Heart right ventricle (tissue), 16 donors: Measurements from ENCODE around the gene HMBS. TPM values are rescaled to one million over a fixed set of nuclear protein-coding genes. Genes with fewer than 3 reads are reported as not detected.

Source experiments
- ATAC-seq, 8 donors: fragments of 200-7000 bp; cut with Tn5 transposase; one replicate each; pipeline ENCODE4 v1.9.1; 2020; ENCODE audit warnings: mild to moderate bottlenecking in 8 of 8, moderate library complexity in 8 of 8, moderate number of reproducible peaks in 1 of 8
- DNase-seq, 2 donors: peaks; one replicate each; pipeline ENCODE4 v3.0.0-alpha.2; 2020
- H3K27ac ChIP-seq, 10 donors: fragments of 200-600 bp; sonication (generic) in 2 of 10; one replicate each; pipeline versions ENCODE4 v1.5.0 to v1.8.0; 2020 to 2022; ENCODE audit warnings: mild to moderate bottlenecking in 3 of 10
- H3K27me3 ChIP-seq, 7 donors: fragments of 200-600 bp; one replicate each; pipeline ENCODE4 v1.8.0; 2021 to 2022; ENCODE audit warnings: mild to moderate bottlenecking in 2 of 7
- H3K36me3 ChIP-seq, 9 donors: fragments of 200-600 bp; sonication (generic) in 1 of 9; one replicate each; pipeline versions ENCODE4 v1.5.0 to v1.8.0; 2020 to 2022; ENCODE audit warnings: mild to moderate bottlenecking in 2 of 9
- H3K4me1 ChIP-seq, 9 donors: fragments of 200-600 bp; sonication (generic) in 1 of 9; one replicate each; pipeline versions ENCODE4 v1.5.0 to v1.8.0; 2020 to 2022; ENCODE audit warnings: mild to moderate bottlenecking in 4 of 9
- H3K4me3 ChIP-seq, 10 donors: fragments of 200-600 bp; sonication (generic) in 2 of 10; one replicate each; pipeline versions ENCODE4 v1.5.0 to v1.8.0; 2020 to 2022; ENCODE audit warnings: mild to moderate bottlenecking in 7 of 10, moderate library complexity in 2 of 10
- H3K9me3 ChIP-seq, 11 donors: fragments of 200-600 bp in 10 of 11; sonication (generic) in 2 of 11; one replicate each; pipeline versions ENCODE4 v1.5.0 to v1.8.0; 2013 to 2022; ENCODE audit warnings: mild to moderate bottlenecking in 2 of 11, control low read depth in 1 of 11, moderate library complexity in 1 of 11
- CTCF ChIP-seq, 9 donors: fragments of 200-600 bp; sonication (generic) in 2 of 9; IDR thresholded peaks; one replicate each; pipeline versions ENCODE4 v1.5.0 to v1.8.0; 2021 to 2022; ENCODE audit warnings: antibody characterized with exemption in 9 of 9, mild to moderate bottlenecking in 5 of 9, moderate library complexity in 1 of 9
- WGBS, 2 donors: extraction: QIAGEN DNeasy Blood & Tissue Kit; methylation state at CpG; one replicate each; pipeline ENCODE4 v1.1.7; 2013; ENCODE audit warnings: inconsistent platforms in 1 of 2; 5-methylcytosine and 5-hydroxymethylcytosine counted together
- intact Hi-C, 10 donors: fragments of 100-400 bp; cut with DNase I; formaldehyde crosslinking; loops; one replicate each; pipeline versions ENCODE4 v1.11.1 to v1.14.2; 2022
- polyA plus RNA-seq, 2 donors: library from polyadenylated mRNA; stranded (reverse); fragments of 200-250 nt; gene quantifications; one replicate each; pipeline ENCODE4 v1.2.3, GENCODE V29; 2013
- total RNA-seq, 10 donors: library from RNA; stranded (reverse); fragmentation: NEBNext Ultra II Directional in 3 of 10; extraction: Animal tissue kit (Norgen Biotek cat#: 25700) in 3 of 10; gene quantifications; one replicate each; pipeline versions ENCODE4 v1.2.1 to v1.2.4, GENCODE V29; 2021 to 2023
- donor health status: Arrhythmogenic right ventricular cardiomyopathy.
- donor health status: ischemic (EF 13 %, LVEDD 7.1; RV severe dilation, severe dysfunction).
- donor health status: healthy with polysubstance abuse.
- donor health status: DM: no; HTN: yes; CAD: no.
- donor health status: DM: no; HTN: no; CAD: no.
- donor health status: ischemic (EF 25% LVEDD 6.9; RV normal size, moderate dysfunction).
- donor health status: ischemic (EF 25% LVEDD 5.7; RV mildly dilated, moderate dysfunction).
- donor health status: healthy.
- donor health status: DM: yes; HTN: yes; CAD: no.
- donor health status: Ischemic cardiomyopathy.
- donor health status: ischemic (EF 35%, LVEDD 5.7; RV mildly dilated, moderate dysfunction).
- donor health status: nonischemic (EF 11% LVEDD 7.7; RV severe dilation, severe dysfunction).
- donor health status: DM: yes; HTN: yes; CAD: no.
- donor health status: PGD.
- donor health status: ischemic (EF 29% LVEDD 5.4; RV normal size, mild dysfunction).
- donor health status: nonischemic (EF 23%, LVEDD 6.1; RV moderate dilation, normal function).

The HMBS gene
- total and polyA plus RNA-seq, 12 donors, result 14.3 to 39.7 (median 18.9) TPM

- TF ChIP-seq CTCF (IDR thresholded peaks at IDR 0.05), result no peak
- peak overlapping the region; percentile 1 to 91 (median 78) for H3K27ac ChIP-seq
- H3K4me1 ChIP-seq, result peaks cover 15 to 53% (median 38%) of the 10 kb centered on the region in 9 donors
- intact Hi-C loops, result loop anchor here in 2 of 10 donors (10.0 kb wide), 1 partner anchor 87 kb away; no protein-coding TSS in a partner anchor
- H3K36me3 ChIP-seq, result peaks cover 0 to 30% (median 6%) of the 10 kb centered on the region in 9 donors
- ATAC-seq (peak in 6 of 8 donors; percentile 2 to 65 (median 16)), DNase-seq (no peak)
- 1% methylated on average over 56 to 65 of the region's 65 CpGs for WGBS, 2 donors
- peak overlapping the region; percentile 72 to 100 (median 89) for H3K4me3 ChIP-seq
- no peaks in the 10 kb centered on the region for H3K9me3 ChIP-seq
- no peaks in the 10 kb centered on the region for H3K27me3 ChIP-seq
These were observed 23.0 kb downstream of the HMBS start for GRCh38 chr11:119107538-119108145.

- H3K4me1 ChIP-seq, result peaks cover 13 to 47% (median 31%) of the 10 kb centered on the region in 9 donors
- DNase-seq (no peak), ATAC-seq (peak in 1 of 8 donors; percentile 1)
- no peaks in the 10 kb centered on the region for H3K27me3 ChIP-seq
- WGBS, 2 donors, result 18 to 26% methylated on average over 8 of the region's 8 CpGs
- no peak for TF ChIP-seq CTCF (IDR thresholded peaks at IDR 0.05)
- H3K27ac ChIP-seq, result peak overlapping the region in 9 of 10 donors; percentile 71 to 91 (median 80)
- peaks cover 0 to 37% (median 6%) of the 10 kb centered on the region in 9 donors for H3K36me3 ChIP-seq
- intact Hi-C loops, result loop anchor here in 2 of 10 donors (10.0 kb wide), 1 partner anchor 86 kb away; no protein-coding TSS in a partner anchor
- no peaks in the 10 kb centered on the region for H3K9me3 ChIP-seq
- peak overlapping the region; percentile 72 to 100 (median 89) for H3K4me3 ChIP-seq
These were observed 23.6 kb downstream of the HMBS start for GRCh38 chr11:119108146-119108856.

GRCh38 chr11:119108857-119109221, 24.2 kb downstream of the HMBS start:
- ATAC-seq (no peak), DNase-seq (no peak)
- peaks cover 10 to 41% (median 26%) of the 10 kb centered on the region in 9 donors for H3K4me1 ChIP-seq
- H3K9me3 ChIP-seq, result no peaks in the 10 kb centered on the region
- peak overlapping the region in 7 of 10 donors; percentile 72 to 100 (median 89) for H3K4me3 ChIP-seq
- H3K27ac ChIP-seq, result peak overlapping the region in 4 of 10 donors; percentile 75 to 91 (median 81)
- no peak for TF ChIP-seq CTCF (IDR thresholded peaks at IDR 0.05)
- peaks cover 0 to 42% (median 11%) of the 10 kb centered on the region in 9 donors for H3K36me3 ChIP-seq
- intact Hi-C loops, result loop anchor here in 2 of 10 donors (10.0 kb wide), 1 partner anchor 86 kb away; no protein-coding TSS in a partner anchor
- 80 to 81% methylated on average over 2 of the region's 2 CpGs for WGBS, 2 donors
- H3K27me3 ChIP-seq, result no peaks in the 10 kb centered on the region

GRCh38 chr11:119109843-119110242, 25.2 kb downstream of the HMBS start:
- H3K27ac ChIP-seq, result no peak overlapping the region
- H3K4me1 ChIP-seq, result peaks cover 10 to 43% (median 24%) of the 10 kb centered on the region in 9 donors
- H3K27me3 ChIP-seq, result no peaks in the 10 kb centered on the region
- DNase-seq, result no peak
- intact Hi-C loops, result loop anchor here in 2 of 10 donors (10.0 kb wide), 1 partner anchor 85 kb away; no protein-coding TSS in a partner anchor
- no peak overlapping the region for H3K4me3 ChIP-seq
- H3K9me3 ChIP-seq, result no peaks in the 10 kb centered on the region
- H3K36me3 ChIP-seq, result peaks cover 0 to 52% (median 13%) of the 10 kb centered on the region in 9 donors
- TF ChIP-seq CTCF (IDR thresholded peaks at IDR 0.05), result no peak
- no peak for ATAC-seq
- 88 to 94% methylated on average over 3 of the region's 3 CpGs for WGBS, 2 donors
